ENCODE results near the gene HECTD4.

DNA sequence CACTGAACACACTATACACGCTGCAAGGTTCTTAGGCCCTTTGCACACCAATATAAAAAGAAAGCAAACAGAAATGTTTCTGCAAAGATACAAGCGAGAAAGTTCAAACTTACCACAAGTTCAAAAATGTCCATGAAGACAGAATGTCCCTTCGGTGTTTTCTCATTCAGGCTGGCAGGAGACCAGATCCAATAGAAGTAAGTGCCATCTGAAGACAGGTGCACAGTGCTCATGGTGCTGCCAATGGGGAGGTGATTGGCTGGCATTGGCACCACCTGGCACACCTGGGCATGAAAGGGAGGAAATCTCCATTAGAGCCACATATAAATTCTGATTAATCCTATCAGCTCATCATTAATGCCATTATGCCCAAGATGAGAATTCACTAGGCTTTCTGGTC is 76.3 kb downstream of the HECTD4 start:
- TF ChIP-seq, protein P1, sequence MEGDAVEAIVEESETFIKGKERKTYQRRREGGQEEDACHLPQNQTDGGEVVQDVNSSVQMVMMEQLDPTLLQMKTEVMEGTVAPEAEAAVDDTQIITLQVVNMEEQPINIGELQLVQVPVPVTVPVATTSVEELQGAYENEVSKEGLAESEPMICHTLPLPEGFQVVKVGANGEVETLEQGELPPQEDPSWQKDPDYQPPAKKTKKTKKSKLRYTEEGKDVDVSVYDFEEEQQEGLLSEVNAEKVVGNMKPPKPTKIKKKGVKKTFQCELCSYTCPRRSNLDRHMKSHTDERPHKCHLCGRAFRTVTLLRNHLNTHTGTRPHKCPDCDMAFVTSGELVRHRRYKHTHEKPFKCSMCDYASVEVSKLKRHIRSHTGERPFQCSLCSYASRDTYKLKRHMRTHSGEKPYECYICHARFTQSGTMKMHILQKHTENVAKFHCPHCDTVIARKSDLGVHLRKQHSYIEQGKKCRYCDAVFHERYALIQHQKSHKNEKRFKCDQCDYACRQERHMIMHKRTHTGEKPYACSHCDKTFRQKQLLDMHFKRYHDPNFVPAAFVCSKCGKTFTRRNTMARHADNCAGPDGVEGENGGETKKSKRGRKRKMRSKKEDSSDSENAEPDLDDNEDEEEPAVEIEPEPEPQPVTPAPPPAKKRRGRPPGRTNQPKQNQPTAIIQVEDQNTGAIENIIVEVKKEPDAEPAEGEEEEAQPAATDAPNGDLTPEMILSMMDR (IDR thresholded peaks at IDR 0.05; ENCODE audit: low read depth, low read length, poor library complexity, severe bottlenecking) = no peak
- TF ChIP-seq EZH2phosphoT487 (IDR thresholded peaks at IDR 0.05; ENCODE audit: borderline replicate concordance, low read length) = no peak
